SW 1271 (cell line): Measurements from ENCODE around the gene MPC1.

ENCODE experiments used
- DNase-seq, 2 experiments: peaks; one replicate each; lab custom pipeline; 2025; lab: John Stamatoyannopoulos, UW

Gene MPC1

GRCh38 chr6:166382933-166383801 lies at the start of gene MPC1:
MPC1 (minus strand) TSS chr6:166382940; CDS start chr6:166382876, 64 bp downstream.
- DNase-seq, result peak; percentile 83 to 92

- no peak for DNase-seq
Observed at GRCh38 chr6:166430269-166430668, 47.5 kb upstream of the MPC1 start.

- DNase-seq, result no peak
Observed at GRCh38 chr6:166424431-166424830, 41.7 kb upstream of the MPC1 start.

GRCh38 chr6:166423781-166424180 lies 41.0 kb upstream of the MPC1 start:
- no peak for DNase-seq

- no peak for DNase-seq
Observed at GRCh38 chr6:166423051-166423745, 40.5 kb upstream of the MPC1 start.

GRCh38 chr6:166422201-166422940 lies 39.6 kb upstream of the MPC1 start:
- no peak for DNase-seq

DNA sequence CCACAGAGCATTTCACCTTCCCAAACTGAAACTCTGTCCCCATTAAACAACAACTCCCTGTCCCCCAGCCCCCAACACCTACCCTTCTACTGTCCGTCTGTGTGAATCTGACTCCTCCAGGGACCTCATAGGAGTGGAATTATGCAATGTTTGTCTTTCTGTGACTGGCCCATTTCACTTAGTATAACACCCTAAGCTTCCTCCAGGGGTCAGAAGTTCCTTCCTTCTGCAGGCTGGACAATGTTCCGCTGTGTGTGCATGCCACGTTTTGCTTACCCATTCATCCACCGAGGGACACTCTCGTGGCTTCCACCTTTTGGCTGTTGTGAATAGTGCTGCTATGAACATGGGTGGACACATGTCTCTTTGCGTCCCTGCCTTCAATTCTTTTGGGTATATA lies 37.6 kb upstream of the MPC1 start:
- DNase-seq, result no peak

- no peak for DNase-seq
Observed at GRCh38 chr6:166419717-166420116, 37.0 kb upstream of the MPC1 start.

DNA sequence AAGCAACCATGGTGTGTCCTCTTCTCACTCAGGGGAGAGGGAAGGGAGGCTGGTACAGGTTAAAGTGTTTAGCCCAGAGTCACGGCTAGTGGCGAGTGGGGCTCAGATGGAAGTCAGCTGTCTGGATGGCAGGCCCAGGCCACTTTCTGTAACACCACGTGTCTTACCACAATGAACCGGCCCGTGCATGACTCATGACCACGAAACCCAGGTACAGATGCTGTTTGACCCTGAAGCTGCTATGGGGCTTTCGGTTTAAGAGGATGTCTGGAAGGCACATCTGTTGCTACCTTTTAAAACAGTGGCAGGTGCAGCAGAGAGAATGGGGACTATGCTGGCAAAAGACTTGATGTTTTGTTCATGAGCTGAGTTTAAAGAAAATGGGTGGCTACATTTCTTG lies 36.5 kb upstream of the MPC1 start:
- DNase-seq, result no peak

DNA sequence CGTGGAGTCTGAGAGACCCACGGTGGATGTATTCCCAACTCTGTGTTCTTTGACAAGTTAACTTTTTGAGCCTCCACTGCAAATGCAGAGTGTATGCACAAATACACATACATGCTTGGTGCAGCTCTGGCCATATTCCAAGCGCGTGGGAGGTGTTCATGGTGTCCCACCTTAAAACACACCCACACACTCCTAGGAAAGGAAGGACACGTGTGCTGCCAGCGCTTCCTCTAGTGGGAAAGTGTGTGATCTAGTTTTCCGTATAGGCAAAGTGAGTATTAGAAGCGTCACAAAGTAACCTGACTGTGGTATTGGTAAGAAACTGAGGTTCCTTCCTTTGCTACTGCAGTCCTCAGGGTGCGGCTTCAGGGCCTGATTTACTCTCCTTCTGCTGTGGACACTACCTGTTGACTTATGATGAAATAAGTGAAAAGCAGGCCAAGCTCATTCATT lies 36.0 kb upstream of the MPC1 start:
- no peak for DNase-seq

DNA sequence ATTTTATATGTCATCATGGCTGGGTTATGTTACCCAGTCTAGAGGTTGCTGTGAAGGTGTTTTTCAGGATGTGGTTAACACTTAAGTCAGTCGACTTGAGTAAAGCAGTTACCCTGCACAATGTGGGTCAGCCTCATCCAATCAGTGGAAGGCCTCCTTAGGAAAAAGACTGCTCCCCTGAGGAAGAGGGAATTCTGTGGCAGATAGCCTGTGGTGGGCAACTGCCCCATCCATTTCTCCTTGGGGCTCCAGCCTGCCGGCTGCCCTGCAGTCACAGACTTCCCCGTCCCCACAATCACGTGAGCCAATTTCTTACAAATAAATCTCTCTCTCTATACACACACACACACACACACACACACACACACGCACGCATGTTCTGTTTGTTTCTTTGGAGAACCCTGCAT lies 34.5 kb upstream of the MPC1 start:
- DNase-seq, result no peak

DNA sequence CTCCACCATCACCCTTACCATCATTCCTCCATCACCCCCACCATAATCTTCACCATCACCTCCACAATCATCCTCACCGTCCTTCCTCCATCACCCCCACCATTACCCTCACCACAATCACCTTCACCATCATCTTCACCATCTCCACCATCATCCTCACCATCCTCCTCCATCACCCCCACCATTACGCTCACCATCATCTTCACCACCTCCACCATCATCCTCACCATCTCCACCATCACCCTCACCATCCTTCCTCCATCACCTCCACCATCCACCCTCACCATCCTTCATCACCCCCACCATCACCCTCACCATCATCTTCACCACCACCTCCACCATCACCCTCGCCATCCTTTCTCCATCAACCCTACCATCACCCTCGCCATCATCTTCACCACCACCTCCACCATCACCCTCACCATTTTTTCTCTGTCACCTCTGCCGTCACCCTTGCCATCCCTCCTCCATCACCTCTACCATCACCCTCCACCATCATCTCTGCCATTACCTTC lies 33.1 kb upstream of the MPC1 start:
- DNase-seq, result no peak

GRCh38 chr6:166415306-166415705 lies 32.6 kb upstream of the MPC1 start:
- DNase-seq, result no peak

DNA sequence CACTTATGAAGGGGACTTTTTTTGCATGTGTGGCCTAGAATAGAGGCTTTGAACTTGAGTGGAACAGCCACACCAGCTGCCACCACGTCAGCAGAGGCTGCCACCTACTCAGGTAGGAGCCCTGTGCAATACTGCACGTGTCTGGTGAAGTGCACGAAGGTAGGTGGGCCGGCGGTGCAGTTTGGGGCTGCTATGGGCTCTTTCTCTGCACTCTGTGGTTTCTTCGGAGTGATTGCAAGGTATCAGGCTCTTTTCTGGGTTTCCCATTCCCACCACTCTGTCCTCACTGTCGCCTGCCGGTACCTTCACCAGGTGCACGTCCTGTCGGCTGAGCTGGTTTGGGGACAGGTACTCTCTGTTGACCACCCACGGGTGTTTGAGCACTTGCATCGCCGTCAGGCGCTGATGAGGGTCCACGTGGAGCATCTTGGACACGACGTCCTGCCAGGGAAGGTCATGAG lies 30.8 kb upstream of the MPC1 start:
- DNase-seq, result no peak

GRCh38 chr6:166412911-166413384 lies 30.2 kb upstream of the MPC1 start:
- no peak for DNase-seq

GRCh38 chr6:166412156-166412910 lies 29.6 kb upstream of the MPC1 start:
- DNase-seq, result no peak

- no peak for DNase-seq
Observed at GRCh38 chr6:166411721-166412151, 29.0 kb upstream of the MPC1 start.

DNA sequence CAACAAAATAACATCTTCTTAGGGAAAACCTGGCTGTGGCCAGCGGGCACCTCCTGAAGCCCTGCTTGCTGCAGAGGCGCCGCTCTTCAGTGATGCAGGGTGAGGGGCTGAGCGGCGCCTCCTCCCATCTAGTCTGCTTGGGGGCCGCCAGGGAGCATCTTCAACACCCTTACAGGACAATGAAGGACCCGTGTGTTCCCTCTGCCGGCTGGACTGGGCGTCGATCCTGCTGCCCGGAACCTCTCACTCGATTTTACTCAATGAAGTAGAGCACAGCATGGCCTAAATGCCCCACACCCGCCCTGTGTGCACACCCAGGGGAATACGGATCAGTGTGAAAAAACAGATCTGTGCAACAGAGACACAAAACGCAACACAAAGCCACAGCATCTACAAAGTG lies 28.5 kb upstream of the MPC1 start:
- DNase-seq, result no peak

DNA sequence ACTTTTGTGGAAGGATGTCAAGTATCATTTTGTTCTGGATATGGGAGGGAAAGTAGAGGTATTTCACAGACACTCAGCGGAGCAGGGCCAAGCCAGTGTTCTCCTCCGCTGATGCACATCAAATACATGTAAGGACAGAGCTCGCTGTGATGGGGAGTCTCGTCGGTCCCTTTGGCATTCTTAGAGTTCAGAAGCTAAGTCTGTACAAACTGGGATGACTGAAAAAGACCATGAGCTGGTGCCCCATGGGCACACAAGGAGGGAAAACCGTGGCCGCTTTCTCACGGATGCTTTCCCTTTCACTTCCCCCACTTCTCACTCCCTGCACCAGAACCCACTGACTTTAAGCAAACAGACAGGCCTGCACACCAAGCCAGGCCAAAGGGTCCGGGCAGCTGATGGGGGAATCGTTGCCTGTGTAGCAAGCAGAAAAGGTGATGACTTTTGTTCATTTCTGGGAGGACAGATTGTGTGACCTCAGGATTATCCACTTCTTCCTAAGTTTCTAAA lies 27.7 kb upstream of the MPC1 start:
- no peak for DNase-seq

DNA sequence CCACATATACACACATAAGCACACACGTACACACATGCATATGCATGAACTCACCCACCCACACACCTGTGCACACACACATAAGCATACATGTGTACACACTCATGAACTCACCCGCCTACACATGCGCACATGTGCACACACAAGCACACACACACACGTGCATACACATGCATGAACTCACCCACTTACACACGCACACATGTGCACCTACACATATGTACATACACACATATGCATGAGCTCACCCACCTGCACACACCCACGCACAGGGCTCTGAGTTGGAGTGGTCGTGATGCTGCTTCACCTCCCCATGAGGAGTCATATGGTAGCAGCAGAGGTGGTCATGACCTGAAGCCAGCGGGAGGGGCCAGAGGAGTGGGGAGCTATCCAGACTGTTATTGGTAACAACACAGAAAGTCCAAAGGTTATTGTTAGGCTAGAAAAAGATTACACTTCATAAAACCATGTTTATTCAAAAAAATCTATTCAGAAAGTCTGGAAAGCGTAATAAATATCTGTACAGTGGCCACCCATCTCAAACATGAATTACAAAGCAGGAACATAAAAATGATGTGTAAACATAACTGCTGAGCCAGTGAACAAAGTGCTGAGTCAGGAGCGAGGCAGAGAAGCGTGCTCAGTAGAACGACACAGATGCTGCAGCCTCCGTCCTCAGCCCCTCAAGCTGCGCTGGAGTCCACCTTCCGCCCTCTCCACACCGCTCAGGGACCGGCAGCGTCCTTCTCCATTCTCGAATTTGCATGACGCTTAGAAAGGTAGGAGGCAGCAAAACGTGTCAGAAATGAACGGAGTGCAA lies 26.4 kb upstream of the MPC1 start:
- no peak for DNase-seq
